NCI-H446 (cell line): Measurements from ENCODE around the gene SGMS1.
A peak's percentile ranks its signal among the peaks of the same experiment; 100 is the strongest.
"Not testable (repeated sequence)": the region's sequence is repeated elsewhere in the genome, so short reads cannot be mapped to it uniquely, and the experiment has no call there.

ENCODE experiments used
- DNase-seq, 2 experiments: peaks; one replicate each; lab custom pipeline; 2025; lab: John Stamatoyannopoulos, UW

Gene SGMS1

DNA sequence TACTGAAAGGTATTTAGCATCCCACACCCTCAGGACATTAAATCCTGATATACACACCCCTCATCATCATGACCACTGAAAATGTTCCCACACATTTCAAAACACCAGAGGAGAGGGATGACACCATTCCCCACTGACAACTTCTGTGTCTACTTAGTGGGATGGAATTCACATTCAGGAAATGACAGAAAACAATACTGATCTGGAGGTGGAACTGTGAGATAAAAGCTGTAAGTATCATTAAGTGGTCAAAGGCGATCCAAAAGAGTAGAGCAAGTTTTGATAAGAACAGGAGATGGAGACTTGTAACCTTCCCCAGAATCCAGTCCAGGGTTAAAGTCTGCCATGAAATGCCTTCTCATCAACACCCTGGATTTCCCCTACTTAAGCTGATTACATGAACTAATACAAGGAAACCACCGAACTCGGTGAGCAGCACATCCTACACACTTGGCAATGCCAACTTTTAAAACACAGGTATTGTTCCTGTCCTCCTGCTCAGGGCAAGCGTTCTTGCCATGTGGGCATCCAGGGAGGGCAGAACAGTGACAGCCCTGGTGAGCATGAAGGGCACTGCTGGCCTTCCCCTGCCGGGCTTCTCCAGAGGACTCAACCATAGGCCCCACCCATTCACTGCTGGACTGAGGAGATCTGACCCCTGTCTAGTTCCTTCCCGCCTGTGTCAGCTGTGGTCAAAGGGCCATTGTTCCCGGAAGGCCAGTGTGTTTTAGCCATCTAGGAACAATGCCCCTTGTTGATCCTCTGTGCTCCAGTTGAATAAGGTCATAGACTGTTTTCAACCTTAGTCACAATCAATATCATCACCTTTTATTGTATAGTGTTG lies 85.0 kb downstream of the SGMS1 start:
- DNase-seq, result no peak

DNA sequence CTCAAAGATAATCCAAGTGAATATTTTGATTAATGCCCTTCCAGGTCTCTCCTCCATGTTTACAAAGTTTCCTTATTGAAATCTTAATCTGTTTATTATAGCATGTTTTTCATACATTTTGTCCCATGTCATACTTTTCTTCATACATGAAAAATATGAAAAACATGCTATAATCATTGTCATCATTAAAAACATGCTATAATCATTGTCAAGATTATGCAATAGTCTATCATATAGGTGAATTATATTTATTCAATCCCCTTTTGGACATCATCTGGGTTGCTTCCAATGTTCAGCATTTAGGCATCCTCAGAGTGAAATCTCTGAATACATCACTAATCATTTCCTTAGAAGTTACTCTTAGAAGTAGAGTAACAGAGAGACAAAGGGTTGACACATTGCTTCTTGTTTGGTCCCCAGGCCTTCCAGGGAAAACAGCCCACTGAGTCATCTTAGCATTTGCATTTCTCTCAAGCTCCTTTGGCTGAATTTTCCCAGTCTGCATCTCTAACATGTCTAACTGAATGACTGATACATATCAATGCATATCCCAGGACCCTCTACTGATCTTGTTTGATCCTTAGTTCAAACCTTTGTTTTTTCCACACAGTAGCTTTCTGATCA lies 87.0 kb downstream of the SGMS1 start:
- no peak for DNase-seq

DNA sequence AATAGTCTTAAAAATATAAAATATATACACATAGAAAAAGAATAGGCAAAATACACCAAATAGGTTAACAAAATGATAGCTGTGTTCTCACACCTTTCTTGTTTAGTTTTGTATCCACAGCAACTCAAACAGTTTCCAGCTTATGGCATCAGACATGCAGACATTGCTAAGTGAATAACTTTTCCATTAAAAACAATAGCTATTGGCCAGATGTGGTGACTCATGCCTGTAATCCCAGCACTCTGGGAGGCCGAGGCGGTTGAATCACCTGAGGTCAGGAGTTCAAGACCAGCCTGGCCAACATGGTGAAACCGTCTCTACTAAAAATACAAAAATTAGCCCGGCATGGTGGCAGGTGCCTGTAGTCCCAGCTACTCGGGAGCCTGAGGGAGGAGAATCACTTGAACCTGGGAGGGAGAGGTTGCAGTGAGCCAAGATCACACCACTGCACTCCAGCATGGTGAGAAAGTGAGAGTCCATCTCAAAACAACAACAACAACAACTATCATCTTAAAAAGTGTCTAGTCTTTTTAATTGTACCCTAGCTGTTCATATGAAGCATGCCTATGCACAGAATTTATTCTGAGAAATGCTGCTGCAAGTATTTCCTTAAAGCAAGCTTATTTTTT lies 88.9 kb downstream of the SGMS1 start:
- DNase-seq, result not testable (repeated sequence)

DNA sequence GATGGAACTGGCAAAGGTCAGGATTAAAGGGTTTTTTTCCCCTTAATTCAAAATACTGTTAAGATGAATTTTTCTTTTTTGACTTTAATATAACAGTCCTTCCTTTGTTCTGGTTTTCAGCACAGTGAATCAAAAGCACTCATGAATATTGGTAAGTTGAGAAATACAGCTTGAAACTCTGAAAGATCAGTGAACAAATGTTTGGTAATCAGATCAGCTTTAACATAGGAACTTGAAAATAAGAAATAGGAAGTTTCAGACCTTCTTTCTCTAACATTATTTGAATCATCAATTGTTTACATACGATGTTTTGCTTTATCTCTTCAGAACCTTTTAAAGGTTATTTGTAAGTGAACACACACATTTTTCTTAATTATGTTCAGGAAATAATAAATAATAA lies 90.5 kb downstream of the SGMS1 start:
- no peak for DNase-seq

DNA sequence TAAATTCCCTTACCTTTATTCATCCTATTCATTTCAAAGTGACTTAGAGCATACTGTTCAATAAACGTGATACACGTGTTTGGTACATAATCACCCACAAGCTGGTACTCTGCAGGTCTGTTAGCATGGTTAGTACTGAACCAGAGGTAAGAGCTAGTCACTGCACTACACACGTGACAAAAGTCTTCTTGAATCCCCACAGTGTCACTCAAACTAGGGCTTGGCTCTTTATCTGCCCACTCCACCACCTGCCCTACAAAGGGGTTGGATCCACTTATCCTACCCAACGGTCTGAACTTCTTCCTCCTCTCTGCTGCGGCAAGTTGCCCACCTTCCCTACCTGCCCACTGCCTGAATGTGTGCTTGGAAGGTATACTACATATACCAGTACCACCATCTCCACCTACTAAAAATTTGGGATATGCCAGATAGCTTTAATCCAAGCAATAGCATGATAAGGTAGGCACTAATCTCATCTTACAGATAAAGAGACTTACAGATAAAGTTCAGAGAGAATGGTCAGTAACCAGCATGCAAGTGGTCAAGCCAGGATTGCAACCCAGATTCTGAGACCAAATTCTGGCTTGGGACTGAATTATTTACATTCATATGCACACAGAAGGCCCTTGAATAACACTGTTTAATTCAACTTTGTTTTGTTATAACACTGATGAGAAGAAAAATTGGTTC lies 92.2 kb downstream of the SGMS1 start:
- DNase-seq, result no peak

DNA sequence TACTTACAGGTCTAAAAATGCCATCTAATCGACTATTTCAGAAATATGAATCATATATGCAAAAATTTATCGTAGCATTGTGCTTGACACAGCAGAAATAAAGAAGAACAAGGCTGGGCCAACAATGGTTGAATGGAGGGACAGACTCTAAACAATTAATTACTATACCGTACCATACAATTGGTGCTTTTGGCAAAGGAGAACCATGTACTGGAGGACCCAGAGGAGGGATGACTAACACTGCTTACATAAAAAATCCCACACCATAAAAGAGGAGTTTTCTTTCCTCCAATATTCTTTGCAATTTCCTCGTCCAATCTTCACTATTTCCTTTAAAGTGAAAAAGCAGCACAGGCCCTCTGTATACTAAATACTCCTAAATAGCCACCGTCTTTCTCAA lies 94.1 kb downstream of the SGMS1 start:
- no peak for DNase-seq

DNA sequence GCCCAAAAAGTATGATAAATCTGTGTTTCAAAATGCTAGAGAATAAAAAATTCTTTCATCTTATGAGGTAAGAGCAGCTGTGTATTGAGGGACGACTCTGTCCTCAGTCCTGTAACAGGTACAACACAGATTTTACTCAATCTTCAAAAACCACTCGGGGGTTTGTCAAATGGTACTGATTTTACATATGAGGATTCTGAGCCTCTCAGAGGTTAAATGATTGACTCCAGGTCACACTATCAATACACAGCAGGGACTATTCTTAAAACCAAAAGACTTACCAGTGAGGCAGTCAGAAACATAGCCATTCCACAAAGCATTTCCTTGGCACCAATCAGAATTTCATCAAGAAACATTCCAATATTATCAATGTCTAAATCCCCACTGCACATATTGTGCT lies 95.5 kb downstream of the SGMS1 start:
- no peak for DNase-seq

DNA sequence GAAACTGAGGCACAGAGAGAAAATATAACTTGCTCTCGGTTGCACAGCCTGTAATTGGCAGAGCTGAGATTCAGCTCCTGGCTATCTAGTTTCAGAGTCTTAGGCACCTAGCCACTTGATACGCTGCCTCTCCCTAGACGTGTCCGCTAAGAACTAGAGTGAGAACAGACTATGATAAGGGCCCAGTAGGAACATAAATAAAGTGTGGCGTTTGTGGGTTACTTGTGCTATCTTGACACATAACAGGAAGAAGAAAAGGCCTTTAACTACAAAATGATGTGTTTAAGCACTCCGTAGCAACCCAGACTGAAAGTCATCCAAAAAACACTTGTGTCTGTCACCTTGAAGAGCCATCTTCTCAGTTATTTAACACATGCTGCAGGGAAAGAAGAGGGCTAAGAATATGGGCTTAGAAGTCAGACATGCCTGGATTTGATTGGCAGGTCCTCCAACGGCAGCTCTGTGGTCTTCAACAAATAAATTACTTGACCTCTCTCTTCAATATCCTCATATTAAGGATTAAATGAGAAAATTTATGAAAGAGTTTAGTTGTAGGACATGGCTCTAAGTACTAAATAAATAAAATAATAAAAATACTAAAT lies 96.2 kb downstream of the SGMS1 start:
- no peak for DNase-seq

DNA sequence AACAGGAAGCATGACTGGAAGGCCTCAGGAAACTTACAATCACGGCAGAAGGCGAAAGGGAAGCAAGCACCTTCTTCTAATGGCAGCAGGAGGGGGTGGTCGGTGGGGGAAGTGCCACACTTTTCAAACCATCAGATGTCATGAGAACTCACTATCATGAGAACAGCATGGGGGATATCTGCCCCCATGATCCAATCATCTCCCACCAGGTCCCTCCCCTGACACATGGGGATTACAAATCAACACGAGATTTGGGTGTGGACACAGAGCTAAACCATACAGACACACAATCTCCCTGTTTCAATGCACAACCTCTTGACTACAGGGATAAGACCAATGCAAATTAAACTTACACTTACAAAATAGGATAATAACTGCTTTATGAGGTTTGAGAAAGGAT lies 97.6 kb downstream of the SGMS1 start:
- DNase-seq, result no peak

DNA sequence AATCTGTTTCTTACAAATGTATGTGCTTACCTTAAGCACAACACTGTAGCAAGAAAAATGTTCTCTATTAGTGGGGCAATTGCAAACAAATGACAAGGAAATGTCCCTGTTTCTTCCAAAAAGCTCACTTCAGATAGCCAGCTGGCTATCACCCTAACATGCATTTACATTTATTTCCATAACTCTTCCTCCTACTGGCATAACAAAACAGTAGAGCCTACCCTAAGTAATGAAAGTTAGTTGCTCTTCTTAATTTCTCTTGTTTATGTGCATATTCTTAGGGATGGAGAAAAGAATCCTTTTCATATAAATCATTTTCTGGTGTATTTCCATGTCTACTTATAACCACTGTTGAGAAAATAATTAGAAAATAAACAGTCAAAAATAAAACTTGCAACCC lies 100.4 kb downstream of the SGMS1 start:
- no peak for DNase-seq

DNA sequence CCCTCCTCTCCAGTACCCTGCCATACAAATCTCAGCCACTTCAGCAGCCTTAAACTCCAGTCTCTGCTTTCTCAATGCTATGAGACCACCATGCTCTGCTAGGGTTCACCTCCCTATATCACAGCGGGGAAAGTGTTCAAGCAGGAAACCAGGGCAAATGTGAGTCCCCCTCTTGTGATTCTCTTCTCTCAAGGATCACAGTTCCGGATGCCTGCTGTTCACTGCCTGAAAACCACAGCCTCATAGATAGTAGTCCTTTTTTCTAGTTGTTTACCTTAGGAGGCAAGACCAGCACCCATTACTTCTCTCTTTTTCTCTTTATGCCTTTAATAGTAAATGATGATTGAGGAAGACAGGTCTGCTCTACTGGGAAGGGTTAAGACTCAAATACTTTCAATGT lies 100.8 kb downstream of the SGMS1 start:
- no peak for DNase-seq

DNA sequence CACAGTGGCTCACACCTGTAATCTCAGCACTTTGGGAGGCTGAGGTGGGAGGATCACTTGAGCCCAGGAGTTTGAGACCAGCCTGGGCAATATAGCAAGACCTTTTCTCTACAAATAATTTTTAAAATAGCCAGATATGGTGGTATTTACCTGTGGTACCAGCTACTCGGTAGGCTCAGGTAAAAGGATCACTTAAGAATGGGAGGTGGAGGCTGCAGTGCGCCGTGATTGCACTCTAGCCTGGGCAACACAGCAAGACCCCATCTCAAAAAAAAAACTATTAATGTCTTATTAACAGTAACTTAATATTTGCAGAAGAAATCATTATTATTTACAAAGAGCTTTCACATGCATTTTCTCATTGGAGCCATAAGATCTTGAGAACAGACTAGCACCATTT lies 103.6 kb downstream of the SGMS1 start:
- no peak for DNase-seq

DNA sequence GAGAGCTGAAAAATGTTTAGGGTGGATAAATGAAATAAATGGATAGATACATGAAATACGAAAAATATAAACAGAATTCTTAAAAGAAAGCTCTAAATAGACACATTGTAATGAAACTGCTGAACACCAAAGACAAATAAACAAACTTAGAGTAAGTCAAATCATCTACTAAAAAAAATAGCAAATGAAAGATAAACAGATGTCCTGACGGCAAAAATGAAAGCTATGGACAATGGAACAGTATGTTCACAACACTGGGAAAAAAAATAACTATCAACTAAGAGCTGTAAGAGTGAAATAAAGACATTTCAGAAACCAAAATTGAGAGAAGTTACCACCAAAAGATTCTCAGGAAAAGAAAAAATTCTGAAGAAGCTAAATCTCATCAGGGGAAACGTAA lies 106.1 kb downstream of the SGMS1 start:
- no peak for DNase-seq

DNA sequence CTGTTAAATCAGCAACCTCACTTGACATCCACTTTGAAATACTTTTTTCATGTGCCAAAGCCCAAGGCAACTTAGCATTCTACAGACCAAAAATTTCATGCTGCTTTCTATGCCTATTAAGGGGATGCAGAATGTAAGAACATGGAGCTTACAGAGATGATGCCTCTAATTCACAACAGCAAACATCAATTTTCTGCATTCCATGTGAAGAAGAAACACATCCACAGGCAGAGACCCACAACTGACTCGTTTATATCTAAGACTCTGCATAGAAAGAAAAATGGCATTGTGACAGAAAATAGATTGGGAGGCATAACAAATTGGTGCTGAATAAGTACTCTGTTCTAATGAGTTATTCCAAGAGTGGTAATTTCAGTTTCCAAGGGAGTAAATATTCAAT lies 107.6 kb downstream of the SGMS1 start:
- no peak for DNase-seq

DNA sequence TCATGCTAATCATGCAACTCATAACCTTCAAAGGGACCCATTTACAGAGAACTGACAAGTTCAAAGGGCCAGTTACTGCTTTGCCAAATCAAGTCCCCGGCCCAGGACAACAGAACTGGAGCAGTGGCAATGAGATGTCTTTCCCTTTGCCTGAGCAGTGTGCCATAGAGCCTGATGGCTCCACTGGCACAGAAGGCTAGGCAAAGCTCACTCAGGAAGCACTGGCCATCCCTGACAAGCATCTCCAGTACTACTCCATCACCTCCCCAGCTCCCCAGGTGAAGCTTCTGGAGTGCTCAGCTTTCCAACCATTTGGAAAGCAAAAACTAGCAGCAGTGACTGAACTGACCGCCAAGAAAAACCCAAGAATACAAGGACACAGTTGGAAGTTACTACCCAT lies 108.3 kb downstream of the SGMS1 start:
- DNase-seq, result no peak

DNA sequence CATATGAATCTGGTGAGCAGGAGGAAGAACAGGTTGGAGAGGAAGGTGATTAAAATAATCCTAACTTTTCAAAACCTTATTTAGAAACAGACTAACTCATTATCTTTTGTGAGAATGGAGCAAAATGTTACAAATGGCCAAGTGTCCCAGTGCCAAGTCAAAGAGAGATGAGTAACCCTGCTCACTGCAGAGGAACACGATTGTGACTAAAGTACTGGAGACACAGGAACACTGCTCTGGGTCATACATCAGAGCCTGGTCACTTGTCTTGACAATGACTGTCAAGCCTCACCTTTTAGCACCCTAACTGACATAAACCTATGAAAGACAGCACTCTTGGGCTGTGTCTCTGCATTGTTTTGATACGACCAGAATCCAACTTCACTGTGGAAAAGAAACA lies 108.8 kb downstream of the SGMS1 start:
- no peak for DNase-seq

DNA sequence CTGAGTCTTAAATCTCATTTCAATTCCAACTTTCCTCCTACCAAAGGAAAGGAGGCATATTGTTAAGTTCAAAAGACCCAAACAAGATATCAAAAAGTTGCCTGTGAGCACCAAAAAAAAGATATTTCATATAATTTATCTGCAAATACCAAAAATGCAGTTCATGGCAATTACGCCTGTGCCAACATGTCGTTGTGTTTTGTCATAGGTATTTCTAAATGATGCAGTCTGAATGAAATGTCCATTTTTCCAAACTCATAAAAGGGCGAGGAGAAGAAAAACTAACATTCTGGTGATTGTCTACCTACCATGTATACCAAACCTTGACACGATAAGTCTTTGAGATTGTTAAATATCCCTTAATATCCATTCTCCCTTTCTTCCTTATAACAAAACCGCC lies 109.8 kb downstream of the SGMS1 start:
- no peak for DNase-seq

DNA sequence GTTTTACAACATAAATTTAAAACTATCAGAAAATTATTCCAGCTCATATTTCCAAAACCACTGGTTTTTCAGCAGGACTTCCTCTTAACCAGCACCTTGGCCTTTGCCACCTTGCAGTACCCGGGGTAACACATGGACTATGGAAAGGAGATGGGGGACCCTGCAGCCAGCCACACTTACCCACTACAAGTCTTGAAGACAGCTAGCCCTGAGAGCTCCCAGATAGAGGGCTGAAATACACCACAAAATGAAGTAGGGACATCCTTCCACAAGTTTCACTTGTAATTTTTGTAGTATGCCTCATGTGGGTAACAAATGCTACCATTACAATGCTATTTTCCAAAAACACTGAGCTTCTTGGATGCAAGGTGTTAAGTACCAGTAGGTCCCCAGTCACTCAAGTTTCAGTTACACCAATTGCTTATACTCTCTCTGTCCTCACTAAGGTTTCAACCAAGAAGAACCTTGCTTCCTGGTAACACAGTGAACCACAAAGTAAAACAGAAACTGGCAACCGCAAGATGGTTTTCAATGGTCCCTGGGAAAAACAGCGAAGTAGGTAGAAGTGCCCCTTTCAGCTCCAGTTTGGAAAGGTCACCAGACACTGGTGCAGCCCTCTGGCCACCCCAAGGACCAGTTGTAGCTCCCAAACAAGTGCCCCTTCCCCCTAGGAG lies 110.9 kb downstream of the SGMS1 start:
- no peak for DNase-seq

DNA sequence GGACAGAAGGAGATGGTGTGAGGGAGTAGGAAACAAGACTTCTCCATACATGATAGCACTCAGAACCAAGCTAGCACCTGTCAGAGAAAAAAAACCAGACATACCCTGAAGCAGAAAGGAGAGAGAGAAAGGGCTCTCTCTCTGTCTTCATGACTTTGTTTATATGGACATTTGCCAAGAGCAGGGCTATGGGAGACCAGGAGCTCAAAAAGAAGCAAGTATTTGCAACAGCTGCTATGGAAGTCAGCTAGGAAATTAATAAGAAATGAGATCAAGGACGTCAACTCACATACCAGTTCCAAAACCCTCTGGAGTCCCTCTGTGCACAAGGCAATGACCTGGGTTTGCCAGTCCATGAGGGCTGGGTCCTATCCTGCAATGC lies 111.6 kb downstream of the SGMS1 start:
- DNase-seq, result peak in 1 of 2 experiments; percentile 6

DNA sequence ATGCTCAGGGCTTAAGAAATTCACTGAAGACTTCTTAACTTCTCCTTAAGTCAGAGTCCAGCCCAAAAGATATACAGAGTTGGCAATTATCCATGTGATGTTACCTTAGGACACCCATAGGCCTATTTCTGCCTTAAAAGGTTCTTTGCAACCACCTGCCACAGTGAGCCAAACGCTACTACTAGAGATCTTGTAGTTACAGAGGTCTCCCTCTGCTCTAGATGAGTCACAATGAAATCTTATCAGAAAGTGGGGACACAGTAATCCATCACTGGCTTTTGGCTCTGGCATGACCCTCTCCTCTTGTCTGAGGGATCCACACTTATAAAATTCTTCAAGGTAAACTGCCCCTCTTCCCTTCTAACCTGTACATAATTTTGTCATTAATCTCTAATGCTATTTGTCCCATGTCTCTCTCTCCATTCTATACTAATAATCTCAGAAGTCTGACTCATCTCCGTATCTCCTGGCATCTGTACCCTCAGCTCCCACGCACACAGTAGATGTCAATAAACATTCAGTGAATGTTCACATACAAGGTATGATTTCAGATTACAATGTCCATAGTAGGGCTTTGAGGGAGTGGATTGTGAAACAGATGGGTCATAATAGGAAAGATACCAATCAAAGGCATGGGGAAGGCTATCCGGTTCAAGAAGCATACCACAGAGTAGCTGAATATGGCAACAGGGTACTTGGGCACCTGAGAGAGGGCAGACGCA lies 112.1 kb downstream of the SGMS1 start:
- DNase-seq, result no peak
